Stimulated activated memory B cell treated with anti-CD40 and anti-IgM and Interleukin-4, amounts not matched to agents 10 μg/mL and 1 μg/mL and 100 μg/mL, for 72 hours (primary cell): ENCODE data around the gene SLTM.
"Not testable (repeated sequence)": the region's sequence is repeated elsewhere in the genome, so short reads cannot be mapped to it uniquely, and the experiment has no call there.

Experiments
- ATAC-seq: fragments of 150-1000 bp; cut with Tn5 transposase; 2 replicates; pipeline ENCODE4 v1.10.0; 2021
- H3K27ac Mint-ChIP-seq: one replicate; pipeline ENCODE4 v1.8.0; 2022; ENCODE audit warnings: mild to moderate bottlenecking, mixed read lengths
- H3K27me3 Mint-ChIP-seq: one replicate; pipeline ENCODE4 v1.8.0; 2022; ENCODE audit warnings: mixed read lengths
- H3K36me3 Mint-ChIP-seq: one replicate; pipeline ENCODE4 v1.8.0; 2022; ENCODE audit warnings: mixed read lengths
- H3K4me1 Mint-ChIP-seq: one replicate; pipeline ENCODE4 v1.8.0; 2022; ENCODE audit warnings: mixed read lengths
- H3K4me3 Mint-ChIP-seq: one replicate; pipeline ENCODE4 v1.8.0; 2022; ENCODE audit warnings: mild to moderate bottlenecking, moderate library complexity, mixed read lengths
- H3K9me3 Mint-ChIP-seq: one replicate; pipeline ENCODE4 v1.8.0; 2022; ENCODE audit warnings: mixed read lengths

The SLTM gene

DNA sequence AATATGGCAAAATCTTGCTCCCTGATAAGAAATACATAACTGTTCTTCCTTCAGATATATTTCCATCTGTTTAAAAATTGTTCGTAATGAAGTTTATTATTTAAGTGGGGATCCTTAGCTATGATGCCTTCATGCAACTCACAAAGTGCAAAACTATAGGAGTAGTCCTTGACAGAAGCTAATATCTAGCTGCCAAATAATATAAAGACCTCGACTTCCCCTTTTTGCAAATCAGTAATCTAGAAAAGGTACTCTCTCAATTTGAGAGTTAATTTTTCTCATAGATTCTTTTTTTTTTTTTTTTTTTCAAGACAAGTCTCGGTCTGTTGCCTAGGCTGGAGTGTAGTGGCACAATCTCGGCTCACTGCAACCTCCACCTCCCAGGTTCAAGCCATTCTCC is 23.0 kb downstream of the SLTM start:
- ATAC-seq, result no peak

DNA sequence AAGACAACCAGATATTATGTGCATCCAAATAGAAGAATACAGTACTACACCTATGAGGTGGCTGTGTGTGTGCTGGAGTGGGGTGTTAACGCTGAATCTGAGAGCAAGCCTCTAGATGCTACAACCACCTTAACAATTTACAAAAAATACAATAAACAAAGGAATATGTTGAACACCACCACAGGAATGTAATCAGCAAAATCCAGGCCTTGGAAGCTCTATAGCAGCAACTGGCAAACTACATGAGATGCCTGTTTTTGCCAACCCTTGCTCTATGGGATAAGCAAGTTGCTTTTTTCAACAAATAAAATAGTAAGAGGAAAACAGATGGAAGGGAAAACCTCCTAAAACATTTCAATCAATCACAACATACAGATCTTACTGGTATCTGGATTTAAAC is 23.9 kb downstream of the SLTM start:
- ATAC-seq, result no peak
- Mint-ChIP-seq H3K27me3 (no peaks in the 10 kb centered on the region), H3K4me3 (no peak overlapping the region), H3K9me3 (no peaks in the 10 kb centered on the region), H3K36me3 (peaks cover 55% of the 10 kb centered on the region), H3K27ac (no peak overlapping the region), H3K4me1 (peaks cover 32% of the 10 kb centered on the region)

More for the DNA sequence above, 23.0 kb downstream of the SLTM start:
- H3K4me3 Mint-ChIP-seq, result no peak overlapping the region
- no peaks in the 10 kb centered on the region for H3K27me3 Mint-ChIP-seq
- H3K27ac Mint-ChIP-seq, result no peak overlapping the region
- H3K4me1 Mint-ChIP-seq, result peaks cover 32% of the 10 kb centered on the region
- no peaks in the 10 kb centered on the region for H3K9me3 Mint-ChIP-seq
- H3K36me3 Mint-ChIP-seq, result peaks cover 58% of the 10 kb centered on the region

DNA sequence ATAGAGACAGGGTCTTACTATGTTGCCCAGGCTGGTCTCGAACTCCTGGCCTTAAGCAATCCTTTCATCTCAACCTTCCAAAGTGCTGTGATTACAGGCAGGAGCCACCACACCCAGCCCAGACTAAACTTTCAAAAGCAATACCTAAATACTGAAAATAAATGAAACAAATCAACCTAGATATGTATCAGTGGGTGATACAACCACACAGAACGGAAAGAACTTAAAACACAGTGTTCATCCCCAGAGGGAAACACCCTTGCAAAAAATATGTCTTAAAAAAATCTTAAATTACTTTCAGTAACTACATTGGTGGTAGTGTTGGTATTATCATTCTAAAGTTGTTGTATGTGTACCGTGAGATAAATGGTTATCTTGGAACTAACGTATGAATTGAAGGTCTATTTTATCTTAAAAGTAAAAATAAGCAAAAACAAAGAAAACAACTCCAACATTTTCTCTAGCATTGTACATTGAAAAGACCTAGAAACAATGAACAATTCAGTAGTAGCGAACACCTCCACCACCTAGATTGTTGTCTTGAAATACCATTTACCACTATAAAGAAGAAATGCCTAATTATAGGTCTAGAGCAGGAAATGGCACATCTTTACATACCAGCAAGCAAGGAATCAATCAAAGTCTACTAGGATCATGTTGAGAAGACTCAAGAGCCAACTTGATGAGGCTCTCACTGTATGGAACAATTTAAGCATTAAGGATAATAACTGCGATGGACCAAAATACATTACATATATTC is 24.7 kb downstream of the SLTM start:
- Mint-ChIP-seq H3K4me3 (no peak overlapping the region), H3K36me3 (peaks cover 50% of the 10 kb centered on the region), H3K4me1 (peaks cover 26% of the 10 kb centered on the region), H3K27me3 (no peaks in the 10 kb centered on the region), H3K27ac (no peak overlapping the region), H3K9me3 (no peaks in the 10 kb centered on the region)
- ATAC-seq, result no peak

DNA sequence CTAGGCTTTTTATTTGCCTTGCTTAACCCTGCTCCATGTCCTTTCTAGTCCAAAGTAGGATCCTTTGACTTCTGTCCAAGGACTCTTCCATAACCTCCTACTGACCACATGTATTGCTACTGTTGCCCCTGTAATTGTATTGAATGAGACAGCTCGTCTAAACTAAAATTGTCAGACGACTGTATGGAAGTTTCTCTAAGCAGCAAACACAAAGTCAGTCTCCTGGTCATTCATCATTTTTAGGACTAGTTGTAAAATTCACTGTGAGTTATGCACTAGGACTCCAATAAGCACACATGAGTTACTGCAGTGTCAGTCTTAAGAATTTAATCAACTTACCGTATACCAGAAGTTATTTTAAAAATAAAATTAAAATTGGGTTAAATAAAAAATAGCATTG is 32.8 kb downstream of the SLTM start:
- Mint-ChIP-seq H3K36me3 (peaks cover 32% of the 10 kb centered on the region), H3K4me3 (no peak overlapping the region), H3K27me3 (no peaks in the 10 kb centered on the region), H3K4me1 (no peaks in the 10 kb centered on the region), H3K27ac (no peak overlapping the region), H3K9me3 (no peaks in the 10 kb centered on the region)
- no peak for ATAC-seq

DNA sequence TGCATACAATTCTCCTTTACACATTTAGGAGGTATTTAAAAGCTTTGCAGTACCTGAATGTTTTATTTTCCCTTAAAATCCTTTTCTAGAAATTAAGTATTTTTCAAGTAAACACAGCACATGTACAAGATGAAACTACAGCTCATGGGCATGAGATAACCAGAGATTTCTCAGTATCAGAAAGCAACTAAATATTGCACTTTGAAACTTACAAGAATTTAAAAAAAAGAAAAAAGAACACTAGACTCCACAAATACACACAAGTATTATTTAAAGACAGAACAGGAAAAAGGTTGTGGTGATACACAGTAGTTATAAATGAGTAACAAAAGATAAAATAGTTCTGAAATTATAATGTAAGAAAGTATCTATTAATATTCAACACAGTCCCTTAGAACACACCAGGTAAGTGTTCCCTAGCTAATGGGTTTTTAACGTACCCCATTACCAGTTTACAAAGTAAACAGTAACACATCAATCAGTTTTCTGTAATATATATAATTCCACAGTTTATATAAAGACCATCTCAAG is 35.3 kb downstream of the SLTM start:
- Mint-ChIP-seq H3K4me3 (no peak overlapping the region), H3K9me3 (no peaks in the 10 kb centered on the region), H3K4me1 (no peaks in the 10 kb centered on the region), H3K36me3 (peaks cover 50% of the 10 kb centered on the region), H3K27ac (no peak overlapping the region), H3K27me3 (no peaks in the 10 kb centered on the region)
- ATAC-seq, result no peak

DNA sequence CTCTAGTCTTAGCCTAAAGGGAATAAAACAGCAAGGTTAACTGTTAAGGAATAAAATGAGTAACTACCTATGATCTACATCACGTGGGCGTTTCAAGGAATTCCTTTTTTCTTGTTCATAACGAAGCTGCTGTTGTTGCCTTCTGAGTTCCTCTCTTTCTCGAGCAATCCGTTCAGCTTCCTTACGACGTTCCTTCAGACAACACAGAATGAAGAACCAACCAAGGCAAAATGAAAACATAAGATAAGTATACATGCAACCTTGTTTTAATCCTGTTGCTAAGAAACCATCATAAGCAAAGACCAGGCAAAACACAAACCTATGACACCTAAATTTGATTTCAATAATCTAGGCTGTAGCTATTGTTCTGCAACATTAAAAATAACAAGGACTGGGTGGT is 44.1 kb downstream of the SLTM start:
- H3K27ac Mint-ChIP-seq, result no peak overlapping the region
- H3K4me3 Mint-ChIP-seq, result no peak overlapping the region
- H3K36me3 Mint-ChIP-seq, result peaks cover 81% of the 10 kb centered on the region
- H3K9me3 Mint-ChIP-seq, result no peaks in the 10 kb centered on the region
- H3K27me3 Mint-ChIP-seq, result no peaks in the 10 kb centered on the region
- ATAC-seq, result no peak
- no peaks in the 10 kb centered on the region for H3K4me1 Mint-ChIP-seq

DNA sequence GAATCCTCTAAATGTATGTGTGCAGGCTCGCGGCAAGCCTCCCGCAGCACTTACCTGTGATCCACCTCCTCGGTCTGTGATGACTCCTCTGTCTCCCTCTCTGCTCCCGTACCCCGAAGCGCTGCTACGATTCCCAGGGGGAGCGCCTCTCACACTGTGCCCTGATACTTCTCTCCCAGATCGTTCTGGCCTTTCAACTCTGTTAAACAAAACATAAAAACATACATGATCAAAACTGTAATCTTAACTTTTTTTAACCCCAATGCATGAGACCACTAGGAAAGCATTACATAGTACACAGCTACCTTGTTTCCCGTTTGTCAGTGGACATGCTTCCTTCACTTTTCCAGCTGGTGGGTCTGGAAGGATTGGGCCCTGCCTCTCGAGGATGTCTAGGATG is 46.6 kb downstream of the SLTM start:
- ATAC-seq, result no peak
- Mint-ChIP-seq H3K36me3 (peaks cover 84% of the 10 kb centered on the region), H3K27me3 (no peaks in the 10 kb centered on the region), H3K27ac (no peak overlapping the region), H3K4me3 (no peak overlapping the region), H3K9me3 (no peaks in the 10 kb centered on the region), H3K4me1 (no peaks in the 10 kb centered on the region)

DNA sequence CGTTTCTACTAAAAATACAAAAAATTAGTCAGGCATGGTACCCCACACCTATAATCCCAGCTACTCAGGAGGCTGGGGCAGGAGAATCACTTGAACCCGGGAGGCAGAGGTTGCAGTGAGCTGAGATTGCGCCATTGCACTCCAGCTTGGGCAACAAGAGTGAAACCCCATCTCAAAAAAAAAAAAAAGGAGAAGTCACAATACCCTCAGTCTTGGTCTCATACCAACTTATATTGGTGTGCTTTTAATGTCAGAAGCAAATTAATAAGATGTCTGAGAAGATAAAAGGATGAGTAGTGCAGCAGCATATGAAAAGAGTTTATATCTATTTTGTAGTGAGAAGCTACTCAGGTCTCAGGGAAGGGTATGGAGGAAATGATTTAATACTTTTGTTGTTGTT is 49.6 kb downstream of the SLTM start:
- H3K27me3 Mint-ChIP-seq, ATAC-seq, H3K27ac Mint-ChIP-seq, H3K4me1 Mint-ChIP-seq, H3K9me3 Mint-ChIP-seq, H3K4me3 Mint-ChIP-seq: not testable (repeated sequence)
- H3K36me3 Mint-ChIP-seq, result peaks cover 86% of the 10 kb centered on the region

DNA sequence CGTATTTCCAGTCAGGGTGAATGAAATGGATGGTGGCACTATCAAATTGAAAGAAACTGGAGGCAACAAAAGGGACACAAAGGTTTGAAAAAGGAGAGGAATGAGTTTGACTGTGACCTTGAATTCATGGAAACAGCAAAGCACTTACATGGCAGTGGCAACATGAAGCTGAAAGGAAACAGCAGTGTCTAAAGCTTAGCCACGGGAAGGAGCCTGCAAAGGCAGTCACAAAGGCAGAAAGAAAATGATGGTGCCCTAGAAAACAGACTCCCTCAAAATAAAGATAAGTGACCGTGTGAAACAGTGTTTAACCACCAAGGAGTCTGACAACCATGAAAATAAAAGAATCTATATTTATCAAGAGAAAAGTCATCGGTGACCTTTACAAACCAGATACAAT is 51.2 kb downstream of the SLTM start:
- no peak overlapping the region for H3K4me3 Mint-ChIP-seq
- H3K27ac Mint-ChIP-seq, result no peak overlapping the region
- peaks cover 82% of the 10 kb centered on the region for H3K36me3 Mint-ChIP-seq
- ATAC-seq, result no peak
- H3K9me3 Mint-ChIP-seq, result no peaks in the 10 kb centered on the region
- no peaks in the 10 kb centered on the region for H3K27me3 Mint-ChIP-seq
- no peaks in the 10 kb centered on the region for H3K4me1 Mint-ChIP-seq

DNA sequence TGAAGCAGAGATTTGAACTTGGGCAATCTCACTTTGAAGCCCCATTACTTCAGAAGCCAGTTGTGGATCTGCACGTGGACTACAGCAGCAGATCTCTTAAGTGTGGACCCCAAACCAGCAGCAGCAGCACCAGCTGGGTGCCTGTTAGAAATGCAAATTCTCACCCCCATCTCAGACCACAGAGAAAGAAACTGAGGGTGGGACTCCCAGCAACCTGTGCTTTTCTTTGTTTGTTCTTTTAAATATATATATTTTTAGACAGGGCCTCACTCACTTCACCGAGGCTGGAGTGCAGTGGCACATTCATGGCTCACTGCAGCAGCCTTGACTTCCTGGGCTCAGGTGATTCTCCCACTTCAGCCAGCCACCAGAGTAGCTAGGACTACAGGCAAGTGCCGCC is 53.2 kb downstream of the SLTM start:
- Mint-ChIP-seq H3K27ac (no peak overlapping the region), H3K36me3 (peaks cover 79% of the 10 kb centered on the region), H3K4me3 (no peak overlapping the region), H3K27me3 (no peaks in the 10 kb centered on the region), H3K4me1 (no peaks in the 10 kb centered on the region), H3K9me3 (no peaks in the 10 kb centered on the region)
- no peak for ATAC-seq

DNA sequence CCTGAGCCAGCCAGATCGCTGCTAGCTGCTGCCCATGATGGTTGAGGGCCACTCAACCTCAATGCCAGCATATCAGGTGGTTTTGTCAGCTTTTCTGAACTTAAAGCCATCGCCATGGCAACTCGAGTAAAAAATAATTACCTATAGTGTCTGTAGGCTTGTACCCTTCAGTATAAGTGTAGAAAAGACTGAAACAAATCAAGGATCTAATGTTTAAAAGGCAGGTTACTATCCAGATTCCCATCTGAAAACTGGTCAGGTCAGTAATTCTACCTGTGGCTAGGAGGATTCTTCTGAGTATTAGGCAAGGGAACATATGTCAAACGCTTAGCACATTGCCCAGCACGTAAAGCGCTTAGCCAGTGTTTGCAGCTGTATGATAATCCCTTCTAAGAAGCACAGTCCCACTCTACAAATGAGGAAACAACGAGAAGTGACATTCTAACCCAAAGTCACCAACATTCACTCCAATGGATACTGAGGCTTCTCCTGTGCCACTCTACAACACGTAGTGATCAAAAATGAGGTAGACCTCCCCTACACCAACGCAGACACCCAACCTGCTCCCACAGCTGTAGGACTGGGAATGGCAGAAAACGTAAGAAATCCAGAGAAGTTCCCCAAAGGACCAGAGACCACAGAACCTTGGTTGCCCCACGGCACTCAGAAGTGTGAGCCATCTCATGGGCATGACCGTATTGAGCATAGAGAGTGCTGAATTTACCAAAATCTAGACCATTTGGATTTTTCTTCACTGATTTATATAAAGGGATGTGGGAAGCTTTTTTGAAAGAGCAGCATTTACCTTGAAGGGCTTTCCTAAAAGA is 55.3 kb downstream of the SLTM start:
- H3K27me3 Mint-ChIP-seq, result no peaks in the 10 kb centered on the region
- no peak overlapping the region for H3K4me3 Mint-ChIP-seq
- no peak for ATAC-seq
- H3K4me1 Mint-ChIP-seq, result no peaks in the 10 kb centered on the region
- H3K9me3 Mint-ChIP-seq, result no peaks in the 10 kb centered on the region
- peaks cover 63% of the 10 kb centered on the region for H3K36me3 Mint-ChIP-seq
- no peak overlapping the region for H3K27ac Mint-ChIP-seq

DNA sequence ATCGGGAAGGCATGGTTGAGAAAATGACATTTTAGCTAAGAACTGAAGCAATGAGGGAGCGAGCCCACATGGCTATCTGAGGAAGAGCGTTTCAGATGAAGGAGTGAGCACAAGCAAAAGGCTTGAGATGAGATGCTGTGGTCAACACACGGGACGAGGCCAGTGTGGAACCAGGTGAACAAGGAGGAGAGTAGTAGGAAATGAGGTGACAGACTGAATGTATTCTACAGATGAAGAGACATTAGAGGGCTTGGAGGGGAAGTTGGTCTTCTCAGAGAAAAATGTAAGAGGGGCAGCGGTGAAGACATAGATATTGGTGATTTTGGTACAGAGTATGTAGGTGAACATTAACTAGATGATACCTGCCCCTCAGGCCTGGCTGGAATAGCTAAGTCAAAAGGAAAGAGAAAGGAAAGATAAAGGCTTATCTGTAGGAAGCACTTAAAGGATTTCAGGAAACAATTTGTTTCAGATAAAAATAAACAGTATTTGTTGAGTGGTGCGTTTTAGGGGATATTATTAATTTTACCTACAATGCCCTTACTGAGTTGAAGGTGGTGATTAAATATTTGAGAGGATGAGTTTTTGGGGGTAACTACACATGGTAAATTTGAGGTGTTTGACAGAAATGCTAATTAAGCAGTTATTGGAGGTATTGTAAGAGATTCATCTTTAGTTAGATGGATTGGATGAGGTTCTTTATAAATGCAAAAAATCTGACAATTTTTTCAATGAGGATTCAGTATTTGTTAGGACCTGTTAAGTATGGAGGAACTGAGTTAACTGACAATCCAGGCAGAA is 57.0 kb downstream of the SLTM start:
- Mint-ChIP-seq H3K4me1 (no peaks in the 10 kb centered on the region), H3K27ac (no peak overlapping the region), H3K36me3 (peaks cover 46% of the 10 kb centered on the region), H3K4me3 (no peak overlapping the region), H3K9me3 (no peaks in the 10 kb centered on the region), H3K27me3 (no peaks in the 10 kb centered on the region)
- ATAC-seq, result no peak

DNA sequence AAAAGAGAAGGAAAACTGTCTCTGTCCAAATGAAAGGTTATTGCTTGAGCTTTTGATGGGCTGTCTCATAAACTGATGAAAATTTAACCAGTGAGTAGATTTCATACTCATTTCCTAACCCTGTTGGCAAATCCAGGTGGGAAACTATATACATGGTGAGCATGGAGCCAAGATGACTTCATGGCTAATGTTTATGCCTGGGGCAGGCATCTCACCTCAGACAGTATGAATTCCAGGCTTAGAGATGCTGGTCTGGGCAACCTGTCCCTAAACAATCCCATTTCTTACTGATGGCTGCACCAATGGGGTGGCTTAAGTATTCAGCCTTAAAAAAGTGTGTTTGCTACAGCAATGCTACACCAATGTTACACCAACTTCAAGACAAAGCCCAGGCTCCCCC is 58.1 kb downstream of the SLTM start:
- H3K27ac Mint-ChIP-seq, result no peak overlapping the region
- no peak for ATAC-seq
- H3K4me3 Mint-ChIP-seq, result no peak overlapping the region
- peaks cover 38% of the 10 kb centered on the region for H3K36me3 Mint-ChIP-seq
- no peaks in the 10 kb centered on the region for H3K27me3 Mint-ChIP-seq
- H3K4me1 Mint-ChIP-seq, result no peaks in the 10 kb centered on the region
- no peaks in the 10 kb centered on the region for H3K9me3 Mint-ChIP-seq

DNA sequence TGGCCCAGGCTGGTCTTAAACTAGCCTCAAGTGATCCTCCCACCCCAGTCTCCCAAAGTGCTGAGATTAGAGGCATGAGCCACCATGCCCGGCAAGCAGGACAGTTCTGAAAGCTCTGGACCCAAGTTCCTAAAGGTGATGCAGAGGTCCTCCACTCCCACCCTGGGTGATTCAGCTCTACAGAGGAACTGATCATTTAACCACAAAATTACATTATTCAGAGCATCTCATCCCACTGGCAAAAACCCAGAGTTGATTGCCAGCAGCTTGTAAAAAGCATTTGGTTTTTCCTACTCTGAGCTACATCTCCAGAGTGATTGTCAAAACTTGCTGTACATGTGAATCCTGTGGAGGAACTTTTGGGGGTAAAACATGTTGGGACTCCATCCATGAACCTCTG is 60.2 kb downstream of the SLTM start:
- H3K4me1 Mint-ChIP-seq, result no peaks in the 10 kb centered on the region
- H3K27ac Mint-ChIP-seq, result no peak overlapping the region
- H3K27me3 Mint-ChIP-seq, result no peaks in the 10 kb centered on the region
- no peaks in the 10 kb centered on the region for H3K9me3 Mint-ChIP-seq
- H3K4me3 Mint-ChIP-seq, result no peak overlapping the region
- peaks cover 20% of the 10 kb centered on the region for H3K36me3 Mint-ChIP-seq
- no peak for ATAC-seq

DNA sequence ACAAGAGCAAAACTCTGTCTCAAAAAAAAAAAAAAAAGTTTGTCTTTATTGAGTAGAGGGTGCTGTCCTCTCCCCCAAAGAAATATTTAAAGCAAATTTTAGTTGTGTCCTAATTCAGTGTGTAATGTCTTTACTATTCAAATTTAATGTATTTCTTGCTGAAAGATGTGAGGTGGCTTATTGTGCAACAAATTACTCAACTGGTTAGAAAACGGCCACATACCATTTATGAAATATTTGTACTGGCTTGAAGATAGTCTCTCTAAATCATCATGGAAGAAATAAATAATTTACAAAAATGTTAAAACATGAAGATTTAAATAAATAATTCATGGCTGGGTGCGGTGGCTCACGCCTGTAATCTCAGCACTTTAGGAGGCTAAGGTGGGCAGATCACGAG is 63.0 kb downstream of the SLTM start:
- no peaks in the 10 kb centered on the region for H3K9me3 Mint-ChIP-seq
- no peaks in the 10 kb centered on the region for H3K27me3 Mint-ChIP-seq
- peaks cover under 1% of the 10 kb centered on the region for H3K36me3 Mint-ChIP-seq
- ATAC-seq, result no peak
- no peak overlapping the region for H3K4me3 Mint-ChIP-seq
- no peak overlapping the region for H3K27ac Mint-ChIP-seq
- H3K4me1 Mint-ChIP-seq, result no peaks in the 10 kb centered on the region
